Thoracic aorta (tissue), 2 donors: Measurements from ENCODE around the gene CDYL. TPM values are rescaled to one million over a fixed set of nuclear protein-coding genes. Genes with fewer than 3 reads are reported as not detected.
"Not testable (repeated sequence)": the region's sequence is repeated elsewhere in the genome, so short reads cannot be mapped to it uniquely, and the experiment has no call there.

Experiments used
- ATAC-seq: fragments of 150-250 bp; one replicate; pipeline ENCODE4 v1.8.0; 2017; ENCODE audit warnings: low read depth; ENCODE audit not compliant: insufficient number of reproducible peaks, low FRiP score
- DNase-seq: peaks from one replicate; pipeline ENCODE4 v3.0.0-alpha.2; 2020; ENCODE audit warnings: low spot score
- H3K27ac ChIP-seq, 2 donors: fragments of 200-600 bp; sonication (generic); 1 replicate in 1 of 2; 2 replicates in 1 of 2; pipeline ENCODE4 v1.5.1; 2016; ENCODE audit warnings: mild to moderate bottlenecking in 2 of 2, moderate library complexity in 2 of 2
- H3K27me3 ChIP-seq: fragments of 200-600 bp; sonication (generic); replicated peaks from 2 replicates; pipeline ENCODE4 v1.6.0; 2016; ENCODE audit warnings: mild to moderate bottlenecking; ENCODE audit not compliant: insufficient read depth
- H3K36me3 ChIP-seq: fragments of 200-600 bp; sonication (generic); one replicate; pipeline ENCODE4 v1.5.1; 2016
- H3K4me1 ChIP-seq, 2 donors: fragments of 200-600 bp; sonication (generic); 1 replicate in 1 of 2; 2 replicates in 1 of 2; pipeline versions ENCODE4 v1.5.1 to v1.6.0; 2016; ENCODE audit warnings: low read depth in 2 of 2, mild to moderate bottlenecking in 1 of 2; ENCODE audit not compliant: control insufficient read depth in 1 of 2
- H3K4me3 ChIP-seq: fragments of 200-600 bp; sonication (generic); 2 replicates; pipeline ENCODE4 v1.5.1; 2016; ENCODE audit warnings: mild to moderate bottlenecking
- H3K9me3 ChIP-seq: fragments of 200-600 bp; sonication (generic); 2 replicates; pipeline ENCODE4 v1.5.1; 2016
- total RNA-seq, 2 donors: library from RNA; depleted of rRNA; stranded (reverse); fragments of >200 nt; gene quantifications; one replicate each; pipeline versions ENCODE4 v1.1.0 to v1.2.3, GENCODE V29; 2016
- TF ChIP-seq, protein P1 (sequence below): fragments of 200-600 bp; sonication (generic); IDR thresholded peaks from one replicate; pipeline ENCODE4 v1.5.1; 2019; ENCODE audit warnings: antibody characterized with exemption

CDYL gene
- total RNA-seq, 2 donors from 2014 or later: 22.7 to 38.2 TPM

- Histone ChIP-seq H3K36me3 (no peaks in the 10 kb centered on the region), H3K4me3 (no peak overlapping the region), H3K27me3 (no peaks in the 10 kb centered on the region), H3K4me1 (no peaks in the 10 kb centered on the region), H3K9me3 (peaks cover 31% of the 10 kb centered on the region), H3K27ac (no peak overlapping the region)
- DNase-seq: no peak
- TF ChIP-seq, protein P1, sequence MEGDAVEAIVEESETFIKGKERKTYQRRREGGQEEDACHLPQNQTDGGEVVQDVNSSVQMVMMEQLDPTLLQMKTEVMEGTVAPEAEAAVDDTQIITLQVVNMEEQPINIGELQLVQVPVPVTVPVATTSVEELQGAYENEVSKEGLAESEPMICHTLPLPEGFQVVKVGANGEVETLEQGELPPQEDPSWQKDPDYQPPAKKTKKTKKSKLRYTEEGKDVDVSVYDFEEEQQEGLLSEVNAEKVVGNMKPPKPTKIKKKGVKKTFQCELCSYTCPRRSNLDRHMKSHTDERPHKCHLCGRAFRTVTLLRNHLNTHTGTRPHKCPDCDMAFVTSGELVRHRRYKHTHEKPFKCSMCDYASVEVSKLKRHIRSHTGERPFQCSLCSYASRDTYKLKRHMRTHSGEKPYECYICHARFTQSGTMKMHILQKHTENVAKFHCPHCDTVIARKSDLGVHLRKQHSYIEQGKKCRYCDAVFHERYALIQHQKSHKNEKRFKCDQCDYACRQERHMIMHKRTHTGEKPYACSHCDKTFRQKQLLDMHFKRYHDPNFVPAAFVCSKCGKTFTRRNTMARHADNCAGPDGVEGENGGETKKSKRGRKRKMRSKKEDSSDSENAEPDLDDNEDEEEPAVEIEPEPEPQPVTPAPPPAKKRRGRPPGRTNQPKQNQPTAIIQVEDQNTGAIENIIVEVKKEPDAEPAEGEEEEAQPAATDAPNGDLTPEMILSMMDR: no peak
- ATAC-seq: no peak
Measured at GRCh38 chr6:4829089-4829488, 52.9 kb downstream of the CDYL start.

DNA sequence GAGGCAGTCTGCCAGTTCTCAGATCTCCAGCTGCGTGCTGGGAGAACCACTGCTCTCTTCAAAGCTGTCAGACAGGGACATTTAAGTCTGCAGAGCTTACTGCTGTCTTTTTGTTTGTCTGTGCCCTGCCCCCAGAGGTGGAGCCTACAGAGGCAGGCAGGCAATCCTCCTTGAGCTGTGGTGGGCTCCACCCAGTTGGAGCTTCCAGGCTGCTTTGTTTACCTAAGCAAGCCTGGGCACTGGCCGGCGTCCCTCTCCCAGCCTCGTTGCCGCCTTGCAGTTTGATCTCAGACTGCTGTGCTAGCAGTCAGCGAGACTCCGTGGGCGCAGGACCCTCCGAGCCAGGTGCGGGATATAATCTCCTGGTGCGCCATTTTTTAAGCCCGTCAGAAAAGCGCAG lies 59.3 kb downstream of the CDYL start:
- not testable (repeated sequence) for H3K27ac ChIP-seq, DNase-seq, ATAC-seq, H3K9me3 ChIP-seq, H3K36me3 ChIP-seq, H3K4me1 ChIP-seq, H3K4me3 ChIP-seq, H3K27me3 ChIP-seq

GRCh38 chr6:4840169-4840568 lies 64.0 kb downstream of the CDYL start:
- Histone ChIP-seq H3K36me3 (no peaks in the 10 kb centered on the region), H3K27ac (no peak overlapping the region)

DNA sequence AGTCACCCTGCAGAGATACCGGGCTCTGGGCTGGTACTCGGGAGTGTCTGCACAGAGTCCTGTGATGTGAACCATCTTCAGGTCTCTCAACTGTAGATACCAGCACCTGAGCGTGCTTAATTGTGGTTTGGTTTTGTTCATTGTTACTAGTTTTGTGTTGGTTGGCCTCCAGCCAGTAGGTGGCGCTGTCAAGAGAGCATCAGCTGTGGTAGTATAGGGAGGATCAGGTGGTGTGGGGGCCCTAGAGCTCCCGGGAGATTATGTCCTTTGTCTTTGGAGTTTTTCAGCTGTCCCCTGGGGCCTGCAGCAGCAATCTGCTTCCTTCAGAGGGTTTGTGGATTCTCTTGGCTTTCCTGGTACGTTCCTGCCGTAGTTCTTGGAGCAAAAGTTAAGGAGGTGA lies 67.9 kb downstream of the CDYL start:
- Histone ChIP-seq H3K27ac (no peak overlapping the region), H3K36me3 (no peaks in the 10 kb centered on the region), H3K9me3 (peaks cover 28% of the 10 kb centered on the region), H3K4me1 (peaks cover 9 to 17% of the 10 kb centered on the region in 2 donors), H3K27me3 (no peaks in the 10 kb centered on the region), H3K4me3 (no peak overlapping the region)
- ATAC-seq: no peak
- no peak for DNase-seq
- TF ChIP-seq, protein P1: no peak

More at GRCh38 chr6:4840169-4840568, 64.0 kb downstream of the CDYL start:
- DNase-seq (no peak), ATAC-seq (no peak)
- H3K4me3 ChIP-seq: no peak overlapping the region
- H3K9me3 ChIP-seq: peaks cover 24% of the 10 kb centered on the region
- H3K27me3 ChIP-seq: no peaks in the 10 kb centered on the region
- TF ChIP-seq, protein P1: no peak
- no peaks in the 10 kb centered on the region for H3K4me1 ChIP-seq

GRCh38 chr6:4846387-4846786 lies 70.2 kb downstream of the CDYL start:
- TF ChIP-seq, protein P1: no peak
- H3K4me1 ChIP-seq: peaks cover 10 to 22% of the 10 kb centered on the region in 2 donors
- H3K27ac ChIP-seq: no peak overlapping the region
- no peak overlapping the region for H3K4me3 ChIP-seq
- H3K27me3 ChIP-seq: no peaks in the 10 kb centered on the region
- DNase-seq (no peak), ATAC-seq (no peak)
- no peaks in the 10 kb centered on the region for H3K36me3 ChIP-seq
- H3K9me3 ChIP-seq: peaks cover 23% of the 10 kb centered on the region

DNA sequence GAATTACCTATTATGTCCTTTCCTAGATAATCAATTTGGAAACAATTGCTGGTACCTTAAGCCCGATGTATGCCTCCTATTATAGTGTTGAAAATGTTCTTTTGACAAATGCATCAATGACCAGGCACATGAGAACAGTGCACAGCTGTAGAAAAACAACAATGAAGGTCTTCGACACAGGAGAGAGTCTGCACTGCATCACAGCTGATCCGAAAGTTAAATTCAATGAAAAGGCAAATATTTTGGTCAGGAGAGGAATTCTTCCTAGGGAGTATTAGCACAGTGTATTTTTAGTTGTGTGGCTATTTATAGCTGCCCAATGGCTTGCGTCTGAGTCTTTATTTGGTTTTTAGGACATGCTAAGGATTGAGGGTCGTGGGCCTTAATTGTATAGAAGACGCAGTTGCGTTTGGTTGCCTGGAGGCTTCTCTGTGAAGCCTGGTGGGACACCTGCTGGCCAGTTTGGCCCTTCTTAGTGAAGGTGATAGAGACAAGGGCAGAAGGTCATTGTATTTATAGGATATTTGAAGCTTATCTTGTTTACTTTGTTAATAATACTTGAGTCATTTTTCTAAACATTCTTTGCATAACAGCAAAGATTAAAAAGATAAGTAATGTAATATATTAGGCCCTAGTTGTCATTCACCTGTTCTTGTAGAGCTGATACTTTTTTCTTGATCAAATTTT lies 72.3 kb downstream of the CDYL start:
- Histone ChIP-seq H3K27me3 (no peaks in the 10 kb centered on the region), H3K27ac (no peak overlapping the region), H3K4me1 (peaks cover 10 to 22% of the 10 kb centered on the region in 2 donors), H3K36me3 (no peaks in the 10 kb centered on the region), H3K4me3 (peak overlapping the region; percentile 28), H3K9me3 (peaks cover 12% of the 10 kb centered on the region)
- TF ChIP-seq, protein P1: no peak
- DNase-seq (no peak), ATAC-seq (no peak)
